Prostate gland (tissue), 2 donors: ENCODE results near the gene CCDC93.

Experiments
- CTCF ChIP-seq, 4 experiments: fragments of 200-600 bp in 2 of 4; fragments of 450-650 bp in 2 of 4; sonication (generic) in 2 of 4; IDR thresholded peaks; 1 replicate in 3 of 4; 2 replicates in 1 of 4; pipeline ENCODE4 v1.5.1; 2016 to 2019; ENCODE audit warnings: antibody characterized with exemption in 4 of 4, mild to moderate bottlenecking in 2 of 4, moderate library complexity in 2 of 4
- POLR2A ChIP-seq: fragments of 450-650 bp; IDR thresholded peaks from one replicate; pipeline ENCODE4 v1.6.1; 2016; ENCODE audit warnings: antibody characterized with exemption, mild to moderate bottlenecking

GRCh38 chr2:117997872-117998454, 15.9 kb downstream of the CCDC93 start:
- no peak for TF ChIP-seq CTCF (IDR thresholded peaks at IDR 0.05)
- no peak for TF ChIP-seq POLR2A
